ENCODE measurements around the gene C5orf15. TPM values are rescaled to one million over a fixed set of nuclear protein-coding genes. Genes with fewer than 3 reads are reported as not detected.
"Not testable (repeated sequence)": the region's sequence is repeated elsewhere in the genome, so short reads cannot be mapped to it uniquely, and the experiment has no call there.

The C5orf15 gene
- total RNA-seq, 1 experiment from 2014 or later = 32.2 TPM

- no peak for DNase-seq (ENCODE audit: low spot score)
Observed at GRCh38 chr5:133938039-133938821, 30.2 kb downstream of the C5orf15 start.

DNA sequence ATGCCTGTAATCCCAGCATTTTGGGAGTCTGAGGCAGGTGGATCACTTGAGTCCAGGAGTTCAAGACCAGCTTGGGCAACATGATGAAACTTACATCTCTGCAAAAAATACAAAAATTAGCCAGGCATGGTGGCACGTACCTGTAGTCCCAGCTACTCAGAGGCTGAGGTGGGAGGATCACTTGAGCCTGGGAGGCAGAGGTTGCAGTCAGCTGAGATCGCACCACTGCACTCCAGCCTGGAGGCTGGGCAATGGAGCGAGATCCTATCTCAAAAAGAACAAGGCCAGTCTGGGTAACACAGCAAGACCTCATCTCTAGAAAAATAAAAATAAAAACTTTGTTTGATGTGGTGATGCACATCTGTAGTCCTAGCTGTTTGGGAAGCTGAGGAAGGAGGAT lies 30.8 kb downstream of the C5orf15 start:
- not testable (repeated sequence) for DNase-seq (ENCODE audit: low spot score)

DNA sequence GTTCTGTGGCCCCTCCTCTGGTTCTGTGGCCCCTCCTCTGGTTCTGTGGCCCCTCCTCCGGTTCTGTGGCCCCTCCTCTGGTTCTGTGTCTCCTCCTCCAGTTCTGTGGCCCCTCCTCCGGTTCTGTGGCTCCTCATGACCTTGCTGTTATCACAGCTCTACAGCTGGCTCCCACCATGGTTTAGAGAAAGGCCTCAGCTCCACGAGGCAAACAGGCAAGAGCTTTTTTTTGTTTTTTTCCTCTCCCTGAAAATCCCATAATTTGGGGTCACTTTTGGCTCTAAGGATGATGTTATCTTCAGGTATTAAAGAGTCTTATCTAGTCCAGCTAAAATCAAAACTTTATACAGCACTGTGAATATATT lies 31.8 kb downstream of the C5orf15 start:
- DNase-seq (ENCODE audit: low spot score) = no peak

DNA sequence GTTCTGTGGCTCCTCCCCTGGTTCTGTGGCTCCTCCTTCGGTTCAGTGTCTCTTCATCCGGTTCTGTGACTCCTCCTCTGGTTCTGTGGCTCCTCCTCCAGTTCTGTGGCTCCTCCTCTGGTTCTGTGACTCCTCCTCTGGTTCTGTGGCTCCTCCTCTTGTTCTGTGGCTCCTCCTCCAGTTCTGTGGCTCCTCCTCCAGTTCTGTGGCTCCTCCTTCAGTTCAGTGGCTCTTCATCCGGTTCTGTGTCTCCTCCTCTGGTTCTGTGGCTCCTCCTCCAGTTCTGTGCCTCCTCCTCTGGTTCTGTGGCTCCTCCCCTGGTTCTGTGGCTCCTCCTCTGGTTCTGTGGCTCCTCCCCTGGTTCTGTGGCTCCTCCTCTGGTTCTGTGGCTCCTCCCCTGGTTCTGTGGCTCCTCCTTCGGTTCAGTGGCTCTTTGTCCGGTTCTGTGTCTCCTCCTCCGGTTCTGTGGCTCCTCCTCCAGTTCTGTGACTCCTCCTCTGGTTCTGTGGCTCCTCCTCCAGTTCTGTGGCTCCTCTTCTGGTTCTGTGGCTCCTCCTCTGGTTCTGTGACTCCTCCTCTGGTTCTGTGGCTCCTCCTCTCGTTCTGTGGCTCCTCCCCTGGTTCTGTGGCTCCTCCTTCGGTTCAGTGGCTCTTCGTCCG lies 32.3 kb downstream of the C5orf15 start:
- not testable (repeated sequence) for DNase-seq (ENCODE audit: low spot score)

DNA sequence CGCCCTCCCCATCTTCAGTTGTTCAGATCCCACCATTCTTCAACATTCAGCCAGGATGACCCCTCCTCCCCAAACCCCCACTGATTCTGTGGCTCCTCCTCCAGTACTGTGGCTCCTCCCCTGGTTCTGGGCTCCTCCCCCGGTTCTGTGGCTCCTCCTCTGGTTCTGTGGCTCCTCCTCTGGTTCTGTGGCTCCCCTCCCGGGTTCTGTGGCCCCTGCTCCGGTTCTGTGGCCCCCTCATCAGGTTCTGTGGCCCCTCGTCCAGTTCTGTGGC lies 32.8 kb downstream of the C5orf15 start:
- DNase-seq (ENCODE audit: low spot score) = no peak

DNA sequence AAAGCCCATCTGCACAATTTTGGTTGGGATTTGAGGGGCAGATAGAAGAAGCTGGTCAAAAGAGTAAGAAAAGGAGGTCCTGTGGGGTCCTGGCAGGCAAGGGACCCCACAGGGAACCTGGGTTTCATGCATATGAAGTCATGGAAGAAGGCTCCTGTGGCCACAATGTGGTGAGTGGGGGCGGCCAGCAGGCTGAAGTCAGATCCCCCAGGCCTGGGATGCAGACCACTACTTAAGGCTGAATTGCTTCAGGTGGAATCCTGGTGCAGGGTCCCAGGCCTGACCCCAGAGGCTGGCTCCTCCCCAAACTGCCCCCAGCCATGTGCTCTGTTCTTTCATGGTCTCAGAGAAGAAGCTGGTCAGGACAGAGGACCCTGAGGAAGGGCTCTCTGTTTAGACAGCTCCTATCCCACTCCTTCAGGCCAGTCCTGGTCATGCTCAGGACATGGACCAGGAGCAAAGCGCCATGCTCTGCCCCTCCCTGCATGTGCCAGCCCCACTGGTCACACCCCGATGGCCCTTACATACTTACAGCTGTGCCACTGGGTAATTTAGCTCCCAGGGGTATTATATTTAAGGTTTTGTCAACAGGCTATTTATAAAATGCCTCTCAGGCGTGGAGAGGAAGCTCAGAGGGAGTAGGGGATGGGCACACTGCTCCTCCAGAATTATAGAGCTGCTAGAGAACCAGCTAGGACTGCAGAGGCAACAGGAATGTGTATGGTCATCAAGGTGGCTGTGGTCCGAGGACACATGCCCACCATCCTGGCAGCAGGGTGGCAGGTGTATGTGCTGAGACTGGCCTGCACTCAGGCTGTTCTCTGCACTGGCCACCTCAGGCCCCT lies 33.4 kb downstream of the C5orf15 start:
- no peak for DNase-seq (ENCODE audit: low spot score)

- DNase-seq (ENCODE audit: low spot score) = no peak
Observed at GRCh38 chr5:133934311-133934710, 34.1 kb downstream of the C5orf15 start.

- no peak for DNase-seq (ENCODE audit: low spot score)
Observed at GRCh38 chr5:133933670-133934295, 34.6 kb downstream of the C5orf15 start.

DNA sequence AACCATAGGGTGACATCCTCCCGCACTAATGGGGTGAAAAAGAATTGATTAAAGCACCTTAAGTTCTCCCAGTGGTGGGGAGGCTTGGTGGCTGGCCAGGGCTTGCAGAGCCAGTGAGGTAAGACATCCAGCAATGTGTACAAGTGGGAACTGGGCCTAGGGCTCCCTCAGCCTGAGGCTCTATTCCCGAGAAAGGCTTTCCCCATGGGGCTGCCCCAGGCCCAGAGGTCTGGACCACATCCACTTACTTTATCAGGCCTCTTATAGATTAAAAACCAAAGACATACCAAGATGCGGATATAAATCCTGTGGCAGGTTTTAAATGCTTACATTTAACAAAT lies 35.3 kb downstream of the C5orf15 start:
- DNase-seq (ENCODE audit: low spot score) = no peak

DNA sequence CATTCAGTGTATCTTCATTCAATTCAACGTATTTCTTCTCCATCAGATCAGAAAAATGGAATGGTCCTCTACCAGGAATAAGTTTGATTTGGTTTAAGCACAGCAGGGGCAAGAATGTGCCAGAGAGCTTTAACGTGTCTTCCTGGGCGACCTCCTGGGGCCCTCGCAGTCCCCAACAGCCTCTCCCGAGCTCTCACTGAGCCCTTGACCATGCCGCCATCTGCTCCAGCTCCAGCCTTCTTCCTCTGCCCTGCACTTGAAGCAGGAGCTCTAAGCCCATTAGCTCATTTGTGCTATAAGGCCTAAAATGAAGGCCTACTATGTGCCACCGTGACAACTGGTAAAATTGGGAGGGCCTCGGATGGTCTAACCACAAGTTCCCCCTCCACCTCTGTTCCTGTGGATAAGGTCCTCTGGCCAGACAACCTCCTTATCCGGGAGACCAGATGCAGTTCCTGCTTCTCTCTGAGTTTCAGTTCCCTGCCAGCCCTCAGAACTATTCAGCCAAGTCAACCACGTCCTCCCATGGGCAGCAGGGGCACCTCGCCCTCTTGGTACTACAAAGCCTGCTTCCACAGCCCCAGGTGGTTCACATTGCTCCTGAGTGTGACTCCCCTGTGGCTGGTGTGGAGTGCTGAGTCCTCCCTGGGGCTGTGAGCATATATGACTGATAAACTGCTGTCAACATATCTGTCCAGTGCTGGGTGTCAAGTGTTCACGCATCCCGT lies 35.8 kb downstream of the C5orf15 start:
- DNase-seq (ENCODE audit: low spot score) = no peak

- DNase-seq (ENCODE audit: low spot score) = no peak
Observed at GRCh38 chr5:133931546-133931945, 36.9 kb downstream of the C5orf15 start.

- DNase-seq (ENCODE audit: low spot score) = no peak
Observed at GRCh38 chr5:133930813-133931090, 37.7 kb downstream of the C5orf15 start.

DNA sequence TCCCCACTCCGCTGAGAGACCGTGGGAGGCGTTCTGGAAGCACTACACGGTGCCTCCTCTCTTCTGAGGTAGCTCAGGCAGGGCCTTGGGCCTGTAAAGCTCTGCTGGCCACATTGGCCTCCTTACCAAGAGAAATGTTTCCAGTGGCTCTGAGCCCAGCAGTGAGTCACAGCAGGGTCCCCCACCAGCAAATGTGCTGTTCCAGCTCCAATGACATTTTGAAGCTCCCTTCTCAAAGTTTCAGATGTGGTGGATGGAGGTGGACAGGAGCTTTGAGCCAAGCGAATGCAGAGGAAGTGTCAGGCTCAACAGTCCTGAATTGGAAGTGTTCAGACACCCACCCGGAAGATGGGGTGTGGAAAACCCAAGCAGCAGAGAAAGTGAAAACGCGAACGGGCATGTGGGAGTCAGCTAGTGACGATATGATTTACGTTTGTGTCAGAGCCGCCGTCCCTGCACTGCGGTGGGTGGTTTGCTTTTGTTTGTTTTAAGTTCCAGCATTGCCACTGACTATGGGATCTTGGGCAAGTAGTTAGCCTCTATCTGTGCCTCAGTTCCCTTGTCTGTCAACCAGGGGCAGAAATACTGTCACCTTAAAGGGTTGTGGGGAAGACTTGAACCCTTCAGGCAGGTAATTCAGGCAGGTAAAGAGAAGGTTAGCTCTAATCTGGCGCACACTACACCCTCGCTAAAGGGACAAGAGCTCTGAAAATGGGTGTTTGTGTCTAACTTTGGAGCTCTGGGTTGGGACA lies 38.2 kb downstream of the C5orf15 start:
- DNase-seq (ENCODE audit: low spot score) = no peak

- DNase-seq (ENCODE audit: low spot score) = no peak
Observed at GRCh38 chr5:133928587-133929393, 39.6 kb downstream of the C5orf15 start.

GRCh38 chr5:133927300-133928180 lies 40.9 kb downstream of the C5orf15 start:
- DNase-seq (ENCODE audit: low spot score) = no peak

- no peak for DNase-seq (ENCODE audit: low spot score)
Observed at GRCh38 chr5:133926489-133927299, 41.7 kb downstream of the C5orf15 start.

- DNase-seq (ENCODE audit: low spot score) = no peak
Observed at GRCh38 chr5:133925866-133926488, 42.4 kb downstream of the C5orf15 start.

DNA sequence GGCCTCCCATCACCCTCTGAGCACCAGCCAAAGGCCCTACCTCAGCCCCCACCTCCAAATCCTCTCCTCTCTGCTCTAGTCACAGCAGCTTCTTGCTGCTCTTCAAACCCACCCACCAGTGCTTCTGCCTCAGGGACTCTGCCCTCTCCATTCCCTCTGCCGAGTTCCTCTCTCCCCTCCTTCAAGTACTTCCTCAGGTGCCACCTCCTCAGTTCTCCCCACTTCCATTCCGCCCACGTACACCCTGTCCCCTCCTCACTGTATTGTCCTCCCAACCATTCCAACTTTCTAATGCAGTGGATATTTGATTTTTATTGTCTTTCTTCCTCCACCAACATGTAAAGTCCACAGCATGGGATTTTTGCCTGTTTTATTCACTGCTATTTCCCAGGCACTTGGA lies 43.2 kb downstream of the C5orf15 start:
- DNase-seq (ENCODE audit: low spot score) = no peak

Data from HT-29 (cell line).